ENCODE results near the gene RTF1.
A peak's percentile ranks its signal among the peaks of the same experiment; 100 is the strongest.
"Not testable (repeated sequence)": the region's sequence is repeated elsewhere in the genome, so short reads cannot be mapped to it uniquely, and the experiment has no call there.

The RTF1 gene

GRCh38 chr15:41464889-41465580, 48.1 kb downstream of the RTF1 start:
- H3K4me1 Mint-ChIP-seq, result peaks cover 4 to 5% of the 10 kb centered on the region in 2 donors
- ATAC-seq (replicated peaks), result no peak
- H3K9me3 Mint-ChIP-seq, result no peaks in the 10 kb centered on the region
- peak overlapping the region; percentile 37 for H3K27ac Mint-ChIP-seq
- H3K27me3 Mint-ChIP-seq, result no peaks in the 10 kb centered on the region
- H3K36me3 Mint-ChIP-seq, result peaks cover 36 to 52% of the 10 kb centered on the region in 2 donors
- no peak overlapping the region for H3K4me3 Mint-ChIP-seq
- no peak for DNase-seq

GRCh38 chr15:41465822-41466421, 49.0 kb downstream of the RTF1 start:
- H3K36me3 Mint-ChIP-seq, result peaks cover 39 to 58% of the 10 kb centered on the region in 2 donors
- ATAC-seq (replicated peaks) (peak; percentile 55 to 57), DNase-seq (no peak)
- no peak overlapping the region for H3K27ac Mint-ChIP-seq
- no peaks in the 10 kb centered on the region for H3K9me3 Mint-ChIP-seq
- no peaks in the 10 kb centered on the region for H3K27me3 Mint-ChIP-seq
- peaks cover 4 to 5% of the 10 kb centered on the region in 2 donors for H3K4me1 Mint-ChIP-seq
- no peak overlapping the region for H3K4me3 Mint-ChIP-seq

DNA sequence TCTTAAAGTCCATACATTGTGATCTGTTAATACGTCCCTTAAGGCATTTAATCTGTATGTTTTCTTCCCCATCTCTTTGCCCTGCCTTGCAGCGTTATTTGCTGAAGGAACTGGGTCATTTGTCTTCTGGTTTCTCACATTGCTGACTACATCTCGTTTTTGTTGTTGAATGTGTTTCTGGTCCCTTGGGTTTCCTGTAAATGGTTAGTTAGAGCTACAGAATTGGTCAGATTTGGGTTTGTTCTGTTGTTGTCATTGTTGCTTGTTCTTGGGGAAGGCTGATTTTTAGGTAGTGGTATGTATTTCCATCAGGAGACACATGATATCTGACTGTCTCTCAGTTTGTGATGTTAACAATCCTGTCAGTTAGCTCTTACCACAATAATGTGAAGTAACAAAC, 49.8 kb downstream of the RTF1 start:
- DNase-seq, result no peak
- H3K4me3 Mint-ChIP-seq, result no peak overlapping the region
- H3K27ac Mint-ChIP-seq, result no peak overlapping the region
- ATAC-seq (replicated peaks), result no peak
- no peaks in the 10 kb centered on the region for H3K9me3 Mint-ChIP-seq
- H3K27me3 Mint-ChIP-seq, result no peaks in the 10 kb centered on the region
- H3K4me1 Mint-ChIP-seq, result peaks cover 4 to 5% of the 10 kb centered on the region in 2 donors
- peaks cover 40 to 63% of the 10 kb centered on the region in 2 donors for H3K36me3 Mint-ChIP-seq

DNA sequence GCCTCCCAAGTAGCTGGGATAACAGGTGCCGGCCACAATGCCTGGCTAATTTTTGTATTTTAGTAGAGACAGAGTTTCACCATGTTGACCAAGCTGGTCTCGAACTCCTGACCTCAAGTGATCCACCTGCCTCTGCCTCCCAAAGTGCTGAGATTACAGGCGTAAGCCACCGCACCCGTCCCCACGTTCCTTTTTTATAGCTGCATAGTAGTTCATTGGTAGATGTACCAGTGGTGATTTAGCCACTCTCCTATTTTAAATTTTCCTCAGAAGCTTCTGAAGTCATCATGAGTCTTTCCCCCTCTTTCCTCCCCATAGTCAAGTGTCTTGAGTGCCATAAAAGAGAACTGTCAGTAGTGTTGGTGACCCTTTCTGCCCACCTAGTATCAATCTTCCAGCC, 52.7 kb downstream of the RTF1 start:
- not testable (repeated sequence) for H3K9me3 Mint-ChIP-seq; H3K4me3 Mint-ChIP-seq; H3K27me3 Mint-ChIP-seq; ATAC-seq (replicated peaks); DNase-seq; H3K4me1 Mint-ChIP-seq
- Mint-ChIP-seq H3K36me3 (peaks cover 36 to 62% of the 10 kb centered on the region in 2 donors), H3K27ac (peak overlapping the region; percentile 62)

- Mint-ChIP-seq H3K9me3 (no peaks in the 10 kb centered on the region), H3K36me3 (peaks cover 47 to 67% of the 10 kb centered on the region in 2 donors), H3K4me3 (no peak overlapping the region), H3K27me3 (no peaks in the 10 kb centered on the region), H3K4me1 (no peaks in the 10 kb centered on the region), H3K27ac (no peak overlapping the region)
- no peak for ATAC-seq (replicated peaks)
- no peak for DNase-seq
Observed at GRCh38 chr15:41473418-41473817, 56.5 kb downstream of the RTF1 start.

- ATAC-seq (replicated peaks) (no peak), DNase-seq (no peak)
- Mint-ChIP-seq H3K9me3 (no peaks in the 10 kb centered on the region), H3K36me3 (peaks cover 47 to 69% of the 10 kb centered on the region in 2 donors), H3K4me3 (no peak overlapping the region), H3K27ac (no peak overlapping the region), H3K27me3 (no peaks in the 10 kb centered on the region), H3K4me1 (no peaks in the 10 kb centered on the region)
Observed at GRCh38 chr15:41474436-41474835, 57.5 kb downstream of the RTF1 start.

- Mint-ChIP-seq H3K27me3 (no peaks in the 10 kb centered on the region), H3K4me1 (no peaks in the 10 kb centered on the region), H3K36me3 (peaks cover 42 to 64% of the 10 kb centered on the region in 2 donors), H3K9me3 (no peaks in the 10 kb centered on the region), H3K4me3 (no peak overlapping the region), H3K27ac (no peak overlapping the region)
- ATAC-seq (replicated peaks) (no peak), DNase-seq (no peak)
Observed at GRCh38 chr15:41474941-41475340, 58.0 kb downstream of the RTF1 start.

DNA sequence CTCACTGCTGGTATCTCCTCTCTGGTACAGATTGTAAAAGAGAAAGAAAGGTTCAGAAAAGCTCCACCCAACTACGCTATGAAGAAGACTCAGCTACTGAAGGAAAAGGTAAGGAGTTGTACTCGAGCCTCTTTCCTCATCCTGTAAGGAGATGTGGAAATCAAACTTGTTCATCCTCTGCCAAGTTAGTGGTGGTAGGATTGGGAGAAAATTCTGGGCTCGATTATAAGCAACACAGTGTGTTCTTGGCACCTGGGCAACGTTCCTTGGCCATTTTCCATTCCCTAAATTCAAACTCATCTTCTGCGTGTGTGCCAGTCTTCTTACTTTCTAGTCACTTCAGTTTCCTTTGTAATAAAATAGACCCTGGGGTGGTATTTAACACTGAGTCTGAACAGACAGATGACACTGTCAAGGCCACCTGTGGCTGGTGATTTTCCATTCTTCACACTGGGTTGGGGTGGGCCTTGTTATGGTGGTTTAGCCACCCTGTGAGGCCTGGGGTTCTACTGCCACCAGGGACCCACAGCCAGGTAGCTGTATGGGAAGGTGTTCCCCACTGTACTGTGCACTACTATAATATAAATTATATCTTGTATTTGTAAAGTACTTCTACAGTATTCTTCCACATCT, 59.6 kb downstream of the RTF1 start:
- DNase-seq (no peak), ATAC-seq (replicated peaks) (no peak)
- H3K4me1 Mint-ChIP-seq, result no peaks in the 10 kb centered on the region
- peaks cover 45 to 64% of the 10 kb centered on the region in 2 donors for H3K36me3 Mint-ChIP-seq
- no peak overlapping the region for H3K27ac Mint-ChIP-seq
- no peaks in the 10 kb centered on the region for H3K27me3 Mint-ChIP-seq
- H3K9me3 Mint-ChIP-seq, result no peaks in the 10 kb centered on the region
- H3K4me3 Mint-ChIP-seq, result no peak overlapping the region

GRCh38 chr15:41480396-41481140, 63.7 kb downstream of the RTF1 start:
- Mint-ChIP-seq H3K9me3 (no peaks in the 10 kb centered on the region), H3K36me3 (peaks cover 33 to 41% of the 10 kb centered on the region in 2 donors), H3K27ac (peak overlapping the region; percentile 49), H3K27me3 (no peaks in the 10 kb centered on the region), H3K4me1 (peaks cover 11 to 18% of the 10 kb centered on the region in 2 donors), H3K4me3 (no peak overlapping the region)
- ATAC-seq (replicated peaks) (no peak), DNase-seq (no peak)

GRCh38 chr15:41482110-41482877, 65.4 kb downstream of the RTF1 start:
- Mint-ChIP-seq H3K27ac (no peak overlapping the region), H3K4me1 (peaks cover 11 to 18% of the 10 kb centered on the region in 2 donors), H3K36me3 (peaks cover 22 to 28% of the 10 kb centered on the region in 2 donors), H3K27me3 (no peaks in the 10 kb centered on the region), H3K9me3 (no peaks in the 10 kb centered on the region), H3K4me3 (no peak overlapping the region)
- no peak for ATAC-seq (replicated peaks)
- DNase-seq, result no peak

DNA sequence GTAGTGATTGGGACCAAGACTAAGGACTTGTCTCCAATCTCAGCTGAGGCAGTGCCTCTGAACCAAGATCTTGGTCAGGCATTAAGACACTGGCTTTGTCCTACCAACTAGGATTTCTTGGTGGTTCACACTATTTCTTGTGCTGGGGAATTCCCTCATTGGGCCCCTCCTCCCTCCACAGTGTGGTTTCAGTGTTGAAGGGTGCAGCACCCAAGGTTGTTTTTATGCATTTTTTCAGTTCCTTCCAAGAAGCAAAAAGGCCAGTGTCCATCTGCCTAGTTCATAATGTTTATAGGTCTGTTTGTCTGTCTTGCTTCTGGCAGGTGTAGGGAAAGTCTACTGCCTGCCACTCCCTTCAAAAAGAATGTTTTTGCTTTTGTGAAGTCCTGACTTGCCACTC, 66.2 kb downstream of the RTF1 start:
- Mint-ChIP-seq H3K36me3 (peaks cover 17 to 26% of the 10 kb centered on the region in 2 donors), H3K4me3 (peak overlapping the region in 1 of 2 donors; percentile 35), H3K27ac (peak overlapping the region; percentile 51), H3K4me1 (peaks cover 14 to 23% of the 10 kb centered on the region in 2 donors), H3K9me3 (no peaks in the 10 kb centered on the region), H3K27me3 (peaks cover 6% of the 10 kb centered on the region in 2 donors)
- peak; percentile 29 for DNase-seq
- peak; percentile 96 for ATAC-seq (replicated peaks)

DNA sequence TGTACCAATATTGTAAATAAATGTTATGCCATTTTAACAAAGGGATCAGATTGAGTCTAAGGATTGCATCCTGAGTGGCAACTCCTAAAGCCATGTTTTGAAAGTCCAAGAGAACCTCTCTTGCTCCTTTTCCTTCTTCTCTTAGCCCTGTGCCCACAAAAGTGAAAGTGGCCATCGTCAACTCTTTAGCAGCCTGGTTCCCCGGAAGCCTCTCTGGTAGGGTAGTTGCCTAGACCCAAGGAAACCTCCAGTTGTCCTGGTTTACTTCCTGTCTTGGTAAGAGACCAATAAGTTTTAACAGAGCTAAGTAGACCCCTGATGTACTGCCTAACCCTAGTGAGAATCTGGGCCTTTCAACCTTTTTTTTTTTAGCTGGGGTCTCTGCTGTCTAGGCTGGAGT, 66.6 kb downstream of the RTF1 start:
- Mint-ChIP-seq H3K9me3 (no peaks in the 10 kb centered on the region), H3K4me1 (peaks cover 14 to 26% of the 10 kb centered on the region in 2 donors), H3K27me3 (peaks cover 6 to 7% of the 10 kb centered on the region in 2 donors), H3K36me3 (peaks cover 14 to 23% of the 10 kb centered on the region in 2 donors), H3K27ac (peak overlapping the region; percentile 51), H3K4me3 (peak overlapping the region in 1 of 2 donors; percentile 35)
- ATAC-seq (replicated peaks) (peak; percentile 39 to 40), DNase-seq (no peak)

DNA sequence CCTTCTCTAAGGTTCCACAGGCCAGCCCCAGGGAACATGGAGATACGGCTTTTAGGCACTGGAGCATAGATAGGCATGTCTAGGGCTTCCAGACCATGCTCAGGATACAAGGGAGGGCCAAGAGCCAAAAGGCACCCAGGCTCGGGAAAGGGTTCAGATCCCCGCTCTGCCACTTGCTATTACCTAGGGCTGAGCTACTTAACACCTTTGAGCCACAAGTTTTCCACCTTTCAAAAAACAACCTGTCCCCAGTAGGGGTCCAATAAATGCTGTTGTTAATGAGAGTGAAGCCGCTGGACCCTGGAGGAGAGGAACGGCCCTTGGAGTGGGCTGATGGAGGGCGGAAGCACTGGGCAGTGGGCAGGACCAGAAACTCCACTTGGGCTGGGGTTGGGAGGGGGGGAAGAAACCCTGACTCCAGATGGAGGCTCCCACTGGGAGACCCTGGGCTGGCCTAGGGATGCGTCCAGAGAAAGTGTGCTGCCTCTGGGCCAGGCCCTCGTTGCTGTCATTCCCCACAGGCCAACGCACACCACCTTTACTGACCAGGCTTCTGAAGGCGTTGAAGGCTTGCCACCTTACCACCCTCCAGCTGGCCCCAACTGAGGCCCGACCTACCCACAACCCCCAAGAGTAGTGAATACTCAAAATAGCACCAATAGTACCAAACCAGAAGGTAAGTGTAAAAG, 68.2 kb downstream of the RTF1 start:
- no peak for ATAC-seq (replicated peaks)
- no peak for DNase-seq
- H3K27ac Mint-ChIP-seq, result no peak overlapping the region
- H3K27me3 Mint-ChIP-seq, result peaks cover 7 to 13% of the 10 kb centered on the region in 2 donors
- peaks cover 14 to 28% of the 10 kb centered on the region in 2 donors for H3K4me1 Mint-ChIP-seq
- no peak overlapping the region for H3K4me3 Mint-ChIP-seq
- H3K9me3 Mint-ChIP-seq, result no peaks in the 10 kb centered on the region
- peaks cover 10 to 13% of the 10 kb centered on the region in 2 donors for H3K36me3 Mint-ChIP-seq

Data from stimulated activated naive B cell treated with anti-CD40 and anti-IgM and Interleukin-4, amounts not matched to agents 10 μg/mL and 1 μg/mL and 100 μg/mL, for 72 hours (primary cell).